Sigmoid colon (tissue), 4 donors: ENCODE results near the gene PMM2.

ENCODE experiments used
- POLR2A ChIP-seq, 2 donors: fragments of 450-650 bp; IDR thresholded peaks; one replicate each; pipeline ENCODE4 v1.6.1; 2016; ENCODE audit warnings: antibody characterized with exemption in 2 of 2, mild to moderate bottlenecking in 2 of 2, moderate library complexity in 2 of 2
- POLR2AphosphoS5 ChIP-seq, 4 donors: sonication (generic); formaldehyde crosslinking; IDR thresholded peaks; one replicate each; pipeline ENCODE4 v1.6.1; 2017; ENCODE audit warnings: antibody characterized with exemption in 4 of 4

GRCh38 chr16:8764525-8765250 is 33.0 kb upstream of the PMM2 start:
- TF ChIP-seq POLR2A (IDR thresholded peaks at IDR 0.05) (no peak), POLR2AphosphoS5 (IDR thresholded peaks at IDR 0.05) (no peak)
